ENCODE measurements around the gene NRP1.

The NRP1 gene

DNA sequence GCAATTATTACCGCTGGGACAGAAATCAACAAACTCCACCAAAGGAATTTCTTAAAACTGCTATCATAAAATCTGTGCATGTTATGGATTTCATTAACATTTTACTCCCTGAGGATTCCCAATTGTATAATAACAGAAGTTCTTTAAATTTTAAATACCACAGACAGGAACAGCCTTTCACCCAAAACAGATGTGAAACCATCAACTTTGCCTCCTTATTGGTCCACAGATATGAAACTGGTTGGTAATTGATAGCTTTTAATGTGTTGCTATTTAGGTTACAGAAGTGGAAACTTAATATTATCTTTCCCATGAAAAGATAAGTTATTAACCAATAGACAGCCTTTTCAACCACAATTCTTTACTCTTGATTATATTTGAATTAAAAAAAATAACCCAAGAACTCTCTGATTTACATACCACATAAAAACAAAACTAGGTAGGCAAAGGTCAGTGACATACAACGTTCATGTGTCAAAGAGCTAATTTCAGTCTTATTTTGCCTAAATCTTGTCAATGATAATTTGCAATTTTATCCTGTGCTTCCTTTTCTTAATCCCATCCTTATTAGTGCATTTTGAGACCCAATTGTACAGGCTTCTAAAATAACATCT is 90.0 kb downstream of the NRP1 start:
- DNase-seq (ENCODE audit: low read depth, low spot score) = no peak
- H3K27ac ChIP-seq = no peak overlapping the region

DNA sequence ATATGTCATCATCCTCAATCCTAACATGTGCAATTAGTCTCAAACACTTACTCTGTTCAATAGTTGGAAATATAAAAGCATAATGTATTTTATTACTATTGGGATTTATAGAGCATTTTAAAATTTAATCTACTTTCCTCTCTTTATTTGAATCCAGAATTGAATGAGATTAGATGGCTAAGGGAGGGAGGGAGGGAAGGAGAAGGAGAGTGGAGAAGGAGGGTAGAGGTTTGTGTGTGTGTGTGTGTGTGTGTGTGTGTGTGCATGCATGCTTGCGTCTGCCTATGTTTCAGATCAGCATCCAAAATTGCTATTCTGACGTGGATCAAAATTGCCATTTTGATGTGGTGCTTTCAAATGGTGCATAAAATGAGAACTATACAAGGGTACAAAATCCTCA is 90.8 kb downstream of the NRP1 start:
- no peak overlapping the region for H3K27ac ChIP-seq
- no peak for DNase-seq (ENCODE audit: low read depth, low spot score)

- H3K27ac ChIP-seq = no peak overlapping the region
Measured at GRCh38 chr10:33242931-33243330, 91.5 kb downstream of the NRP1 start.

GRCh38 chr10:33241351-33241750 is 93.1 kb downstream of the NRP1 start:
- no peak overlapping the region for H3K27ac ChIP-seq
- no peak for DNase-seq (ENCODE audit: low read depth, low spot score)

More at GRCh38 chr10:33242931-33243330, 91.5 kb downstream of the NRP1 start:
- DNase-seq (ENCODE audit: low read depth, low spot score) = no peak

GRCh38 chr10:33240931-33241330 is 93.5 kb downstream of the NRP1 start:
- DNase-seq (ENCODE audit: low read depth, low spot score) = no peak
- no peak overlapping the region for H3K27ac ChIP-seq

DNA sequence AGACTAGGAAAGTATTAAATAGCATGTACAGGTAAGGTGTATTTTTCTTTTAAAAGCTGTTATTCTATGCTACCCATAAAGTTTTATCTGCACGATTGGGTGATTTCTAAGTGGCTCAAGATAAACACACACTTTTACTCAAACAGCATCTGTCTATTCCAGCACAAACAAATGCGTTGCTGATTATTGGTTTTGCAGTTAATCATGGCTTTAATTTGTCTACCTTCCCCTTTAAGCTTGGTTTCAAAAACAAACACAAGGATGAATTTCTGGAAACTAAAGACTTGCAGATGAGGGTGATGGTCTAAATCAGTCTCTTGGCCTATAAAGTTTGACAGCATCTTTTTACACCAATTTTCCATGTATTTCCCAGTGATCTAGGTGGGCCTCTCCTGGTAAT is 94.2 kb downstream of the NRP1 start:
- H3K27ac ChIP-seq = peak overlapping the region; percentile 77
- DNase-seq (ENCODE audit: low read depth, low spot score) = no peak

DNA sequence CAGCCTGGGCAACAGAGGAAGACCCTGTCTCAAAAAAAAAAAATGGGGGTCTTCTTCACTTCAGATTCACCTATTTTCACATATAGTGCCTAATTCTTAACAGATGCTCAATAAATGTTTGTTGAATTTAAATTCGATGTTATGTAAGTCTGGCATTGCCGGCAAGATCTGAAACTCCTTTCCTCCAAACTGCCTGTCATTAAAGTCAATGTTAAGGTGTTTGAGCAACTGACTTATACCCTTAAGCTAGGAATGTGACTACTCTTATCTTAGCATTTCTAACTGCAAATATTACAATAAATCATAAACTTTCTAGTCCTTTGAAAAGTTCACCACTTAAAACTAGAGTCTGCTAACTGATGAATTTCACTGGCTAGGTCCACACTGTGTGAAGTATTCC is 95.2 kb downstream of the NRP1 start:
- peak overlapping the region; percentile 77 for H3K27ac ChIP-seq
- DNase-seq (ENCODE audit: low read depth, low spot score) = no peak

DNA sequence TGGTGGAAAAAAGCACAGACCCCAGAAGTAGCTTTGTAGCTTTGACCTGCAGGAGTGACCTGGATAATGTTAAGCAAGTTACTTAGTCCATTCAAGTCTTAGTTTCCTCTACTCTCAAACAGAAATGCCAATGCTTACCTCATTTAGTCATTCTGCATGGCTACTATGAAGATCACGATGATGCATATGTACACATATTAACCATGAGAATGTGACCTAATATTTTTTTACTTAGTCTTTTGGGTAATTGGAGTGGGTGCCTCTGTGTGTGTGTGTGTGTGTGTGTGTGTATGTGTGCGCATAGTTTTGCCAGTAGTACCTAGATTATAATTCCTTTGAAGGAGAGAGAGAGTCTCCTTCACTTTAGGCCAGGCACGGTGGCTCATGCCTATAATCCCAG is 95.8 kb downstream of the NRP1 start:
- H3K27ac ChIP-seq = peak overlapping the region; percentile 77
- DNase-seq (ENCODE audit: low read depth, low spot score) = peak; percentile 70

GRCh38 chr10:33237736-33238624 is 96.5 kb downstream of the NRP1 start:
- peak; percentile 86 for DNase-seq (ENCODE audit: low read depth, low spot score)
- peak overlapping the region; percentile 77 for H3K27ac ChIP-seq

DNA sequence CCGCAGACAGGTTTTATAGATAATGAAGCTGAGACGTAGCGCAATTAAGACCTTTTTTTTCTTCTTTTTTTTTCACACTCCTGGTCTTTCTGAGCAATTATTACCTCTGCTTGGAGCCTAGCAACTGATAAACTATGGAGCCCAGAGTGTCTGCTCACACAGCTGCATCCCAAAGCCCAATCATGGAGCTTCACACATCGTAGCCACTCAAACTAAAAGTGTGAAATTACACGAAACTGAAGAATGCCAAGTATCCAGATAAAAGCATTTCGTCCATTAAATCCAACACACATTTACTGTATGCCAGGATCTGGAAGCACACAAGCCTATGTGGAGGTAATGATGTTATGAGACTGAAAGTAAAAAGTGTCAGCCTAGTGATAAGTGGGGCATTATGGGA is 97.6 kb downstream of the NRP1 start:
- no peak overlapping the region for H3K27ac ChIP-seq
- DNase-seq (ENCODE audit: low read depth, low spot score) = no peak

GRCh38 chr10:33235951-33236350 is 98.5 kb downstream of the NRP1 start:
- no peak for DNase-seq (ENCODE audit: low read depth, low spot score)
- no peak overlapping the region for H3K27ac ChIP-seq

- H3K27ac ChIP-seq = no peak overlapping the region
- DNase-seq (ENCODE audit: low read depth, low spot score) = no peak
Measured at GRCh38 chr10:33235251-33235884, 99.1 kb downstream of the NRP1 start.

GRCh38 chr10:33234831-33235237 is 99.6 kb downstream of the NRP1 start:
- H3K27ac ChIP-seq = no peak overlapping the region
- no peak for DNase-seq (ENCODE audit: low read depth, low spot score)

- DNase-seq (ENCODE audit: low read depth, low spot score) = no peak
- H3K27ac ChIP-seq = no peak overlapping the region
Measured at GRCh38 chr10:33233635-33234034, 100.8 kb downstream of the NRP1 start.

DNA sequence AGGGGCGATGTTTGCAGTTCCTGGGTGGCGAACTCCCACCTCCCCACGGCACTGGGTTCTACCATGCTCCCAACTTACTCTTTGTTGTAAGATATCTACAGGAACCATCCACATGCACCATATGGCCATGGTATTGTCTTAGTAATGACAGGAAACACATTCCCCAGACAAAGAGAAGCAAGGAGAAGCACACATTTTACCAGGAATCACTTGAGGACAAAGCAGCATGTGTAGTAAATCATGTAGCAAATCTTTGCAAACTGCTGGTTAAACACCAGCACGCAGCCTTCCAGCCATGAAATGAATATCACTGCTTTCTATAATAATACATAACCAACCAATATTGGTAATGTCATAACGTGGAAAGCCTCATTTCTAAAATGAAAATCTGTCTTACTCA is 101.2 kb downstream of the NRP1 start:
- DNase-seq (ENCODE audit: low read depth, low spot score) = no peak
- no peak overlapping the region for H3K27ac ChIP-seq

- no peak overlapping the region for H3K27ac ChIP-seq
- no peak for DNase-seq (ENCODE audit: low read depth, low spot score)
Measured at GRCh38 chr10:33231621-33232350, 102.7 kb downstream of the NRP1 start.

- no peak overlapping the region for H3K27ac ChIP-seq
Measured at GRCh38 chr10:33229949-33230267, 104.6 kb downstream of the NRP1 start.

DNA sequence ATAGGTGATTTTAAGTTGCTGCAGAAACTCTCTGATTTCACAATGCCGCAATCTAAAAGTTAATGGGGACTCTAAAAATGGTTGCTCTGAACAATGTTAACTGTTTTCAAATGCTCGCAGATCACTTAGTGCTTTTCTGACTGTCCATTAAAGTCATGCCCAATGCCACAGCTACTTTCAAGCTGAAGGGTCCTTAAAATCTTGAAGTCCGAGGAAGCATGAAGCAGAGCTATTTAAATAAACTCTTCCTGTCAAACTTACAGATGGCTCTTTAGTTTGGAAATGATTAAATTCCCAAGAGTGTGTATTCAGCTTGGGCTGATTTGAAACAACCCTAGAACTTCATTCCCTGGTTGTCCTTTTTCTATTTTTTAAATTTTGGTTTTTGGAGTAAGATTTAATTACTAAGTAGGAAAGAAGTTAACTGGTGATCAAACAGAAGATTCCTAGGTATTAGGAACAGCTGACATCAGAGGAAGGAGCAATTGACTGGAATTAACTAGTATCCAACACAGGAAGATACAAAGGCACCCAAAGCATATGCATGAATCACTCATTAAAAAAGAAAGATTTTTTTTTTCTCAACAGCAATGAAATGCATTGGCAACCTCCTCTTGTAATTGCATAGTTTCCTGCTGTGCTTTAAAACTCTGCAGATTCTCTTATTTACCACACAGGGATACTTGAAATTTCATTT is 105.1 kb downstream of the NRP1 start:
- no peak overlapping the region for H3K27ac ChIP-seq
- DNase-seq (ENCODE audit: low read depth, low spot score) = no peak

More at GRCh38 chr10:33229949-33230267, 104.6 kb downstream of the NRP1 start:
- DNase-seq (ENCODE audit: low read depth, low spot score) = no peak

GRCh38 chr10:33228426-33228825 is 106.0 kb downstream of the NRP1 start:
- H3K27ac ChIP-seq = no peak overlapping the region
- no peak for DNase-seq (ENCODE audit: low read depth, low spot score)

- no peak overlapping the region for H3K27ac ChIP-seq
- no peak for DNase-seq (ENCODE audit: low read depth, low spot score)
Measured at GRCh38 chr10:33227489-33227888, 107.0 kb downstream of the NRP1 start.
